ENCODE measurements around the gene EPB41L1. TPM values are rescaled to one million over a fixed set of nuclear protein-coding genes. Genes with fewer than 3 reads are reported as not detected.

EPB41L1 gene
- total RNA-seq, 1 donor from 2014 or later: 16.7 TPM

DNA sequence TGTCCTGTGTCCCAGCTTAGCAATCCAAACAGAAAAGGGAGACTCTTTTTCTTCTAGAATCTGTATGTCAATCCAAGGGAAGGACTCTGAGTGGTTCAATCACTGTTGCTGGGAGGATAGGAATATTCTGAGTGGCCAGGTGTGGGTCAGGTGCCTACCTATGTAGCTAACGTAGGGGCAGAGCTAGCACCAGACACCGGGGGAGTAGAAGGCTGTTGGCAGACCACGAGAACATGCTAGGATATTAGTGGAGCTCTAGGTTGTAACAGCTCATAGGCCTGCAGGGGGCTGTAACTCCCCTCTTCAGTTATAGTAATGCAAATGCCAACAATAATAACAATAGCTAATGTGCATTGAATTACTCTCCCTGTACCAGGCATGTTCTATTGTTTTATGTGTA is 39.8 kb upstream of the EPB41L1 start:
- Histone ChIP-seq H3K36me3 (no peaks in the 10 kb centered on the region), H3K4me1 (no peaks in the 10 kb centered on the region), H3K9me3 (no peaks in the 10 kb centered on the region), H3K27ac (no peak overlapping the region), H3K27me3 (no peaks in the 10 kb centered on the region), H3K4me3 (no peak overlapping the region)
- TF ChIP-seq CTCF (IDR thresholded peaks at IDR 0.05): no peak
- intact Hi-C loops (cut with DNase I): no loop called here
- no peak for DNase-seq (ENCODE audit: low spot score in 2 of 2)

DNA sequence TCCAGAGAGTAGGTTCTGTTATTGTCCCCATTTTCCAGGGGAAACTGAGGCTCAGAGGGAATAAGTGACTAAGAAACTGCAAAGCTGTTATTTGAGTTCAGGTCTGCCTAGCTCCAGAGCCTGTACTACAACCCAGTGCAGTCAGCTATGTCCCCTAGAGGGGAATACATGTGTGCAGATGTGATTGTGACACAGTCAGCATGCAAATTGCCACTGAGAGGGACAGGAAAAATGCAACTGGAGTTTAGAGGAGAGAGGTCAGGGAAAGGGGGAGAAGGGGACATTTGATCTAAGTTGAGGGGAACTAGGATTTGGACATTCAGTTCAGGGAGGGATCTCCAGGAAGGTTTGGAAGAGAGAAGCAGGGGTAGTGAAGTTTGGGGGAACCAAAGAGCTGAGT is 38.6 kb upstream of the EPB41L1 start:
- Histone ChIP-seq H3K4me3 (no peak overlapping the region), H3K36me3 (no peaks in the 10 kb centered on the region), H3K27me3 (no peaks in the 10 kb centered on the region), H3K27ac (no peak overlapping the region), H3K9me3 (no peaks in the 10 kb centered on the region), H3K4me1 (no peaks in the 10 kb centered on the region)
- intact Hi-C loops (cut with DNase I): no loop called here
- TF ChIP-seq CTCF (IDR thresholded peaks at IDR 0.05): no peak
- DNase-seq (ENCODE audit: low spot score in 2 of 2): no peak

GRCh38 chr20:36116807-36117441 is 37.6 kb upstream of the EPB41L1 start:
- H3K9me3 ChIP-seq: no peaks in the 10 kb centered on the region
- no peak for DNase-seq (ENCODE audit: low spot score in 2 of 2)
- no peak for TF ChIP-seq CTCF (IDR thresholded peaks at IDR 0.05)
- H3K27me3 ChIP-seq: no peaks in the 10 kb centered on the region
- intact Hi-C loops (cut with DNase I): no loop called here
- no peak overlapping the region for H3K4me3 ChIP-seq
- no peak overlapping the region for H3K27ac ChIP-seq
- H3K36me3 ChIP-seq: no peaks in the 10 kb centered on the region
- H3K4me1 ChIP-seq: no peaks in the 10 kb centered on the region

DNA sequence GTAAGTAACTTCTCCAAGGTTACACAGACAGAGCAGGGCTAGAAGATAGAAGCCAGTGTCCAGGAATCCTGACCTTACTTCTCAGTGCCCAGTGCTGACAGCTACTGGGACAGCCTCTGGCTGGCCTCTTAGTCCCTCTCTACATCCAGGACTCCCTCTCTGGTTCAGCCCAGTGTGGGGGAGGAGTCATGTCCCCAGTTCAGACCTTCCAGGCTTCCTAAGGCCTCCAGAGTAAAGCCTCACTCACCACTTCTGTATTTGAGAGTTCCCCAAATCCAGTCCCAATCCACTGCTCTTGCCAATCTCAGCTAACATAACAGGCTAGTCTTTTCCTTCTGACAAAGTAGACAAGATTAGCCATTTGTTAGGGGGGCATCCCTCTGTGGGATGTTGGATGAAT is 36.9 kb upstream of the EPB41L1 start:
- Histone ChIP-seq H3K36me3 (no peaks in the 10 kb centered on the region), H3K27ac (no peak overlapping the region), H3K27me3 (no peaks in the 10 kb centered on the region), H3K9me3 (no peaks in the 10 kb centered on the region), H3K4me3 (no peak overlapping the region), H3K4me1 (no peaks in the 10 kb centered on the region)
- no peak for TF ChIP-seq CTCF (IDR thresholded peaks at IDR 0.05)
- no peak for DNase-seq (ENCODE audit: low spot score in 2 of 2)
- intact Hi-C loops (cut with DNase I): no loop called here

- intact Hi-C loops (cut with DNase I): no loop called here
- no peak overlapping the region for H3K27ac ChIP-seq
- H3K4me3 ChIP-seq: no peak overlapping the region
- no peak for TF ChIP-seq CTCF (IDR thresholded peaks at IDR 0.05)
- no peaks in the 10 kb centered on the region for H3K27me3 ChIP-seq
- DNase-seq (ENCODE audit: low spot score in 2 of 2): no peak
- H3K36me3 ChIP-seq: no peaks in the 10 kb centered on the region
- no peaks in the 10 kb centered on the region for H3K9me3 ChIP-seq
- H3K4me1 ChIP-seq: no peaks in the 10 kb centered on the region
These were observed 36.2 kb upstream of the EPB41L1 start for GRCh38 chr20:36118371-36118770.

DNA sequence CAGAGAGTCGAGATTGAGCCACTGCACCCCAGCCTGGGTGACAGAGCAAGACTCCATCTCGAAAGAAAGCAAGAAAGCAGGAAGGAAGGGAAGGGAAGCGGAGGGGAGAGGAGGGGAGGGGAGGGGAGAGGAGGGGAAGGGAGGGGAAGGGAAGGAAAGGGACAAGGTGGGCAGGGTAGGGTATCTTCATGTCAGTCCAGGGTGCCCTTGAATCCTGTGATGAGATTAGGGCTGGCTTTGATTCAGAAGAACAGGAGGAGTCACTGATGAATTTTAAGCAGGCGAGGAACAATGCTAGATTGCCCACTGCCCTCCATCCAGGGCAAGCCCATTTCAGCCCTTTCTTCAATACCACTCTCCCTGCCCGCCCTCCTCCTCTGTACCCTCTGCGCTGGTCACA is 35.0 kb upstream of the EPB41L1 start:
- Histone ChIP-seq H3K4me3 (no peak overlapping the region), H3K9me3 (no peaks in the 10 kb centered on the region), H3K36me3 (no peaks in the 10 kb centered on the region), H3K27me3 (no peaks in the 10 kb centered on the region), H3K4me1 (no peaks in the 10 kb centered on the region), H3K27ac (no peak overlapping the region)
- intact Hi-C loops (cut with DNase I): no loop called here
- DNase-seq (ENCODE audit: low spot score in 2 of 2): no peak
- no peak for TF ChIP-seq CTCF (IDR thresholded peaks at IDR 0.05)

Measured in ascending aorta (tissue), 2 donors.